ENCODE measurements around the gene CMC2.

CMC2 gene

DNA sequence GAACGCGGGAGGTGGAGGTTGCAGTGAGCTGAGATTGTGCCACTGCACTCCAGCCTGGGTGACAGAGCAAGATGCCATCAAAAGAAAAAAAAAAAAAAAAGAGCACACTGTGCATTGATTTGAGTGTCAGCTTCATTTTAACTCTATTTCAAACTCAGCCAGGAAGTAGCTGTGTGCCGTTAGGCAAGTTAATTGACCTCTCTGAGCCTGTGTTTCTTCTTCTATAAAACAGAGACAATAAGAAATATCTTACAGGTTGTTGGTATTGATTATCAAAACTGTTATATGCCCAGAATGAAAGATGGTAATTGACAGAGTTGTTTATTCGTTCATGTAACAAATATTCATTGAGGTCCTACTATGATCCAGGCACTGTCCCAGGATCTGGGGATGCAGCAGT, 83.3 kb downstream of the CMC2 start:
- DNase-seq (ENCODE audit: low read depth): no peak
- H3K4me3 ChIP-seq (ENCODE audit: low read length): no peak overlapping the region
- TF ChIP-seq, protein P1, sequence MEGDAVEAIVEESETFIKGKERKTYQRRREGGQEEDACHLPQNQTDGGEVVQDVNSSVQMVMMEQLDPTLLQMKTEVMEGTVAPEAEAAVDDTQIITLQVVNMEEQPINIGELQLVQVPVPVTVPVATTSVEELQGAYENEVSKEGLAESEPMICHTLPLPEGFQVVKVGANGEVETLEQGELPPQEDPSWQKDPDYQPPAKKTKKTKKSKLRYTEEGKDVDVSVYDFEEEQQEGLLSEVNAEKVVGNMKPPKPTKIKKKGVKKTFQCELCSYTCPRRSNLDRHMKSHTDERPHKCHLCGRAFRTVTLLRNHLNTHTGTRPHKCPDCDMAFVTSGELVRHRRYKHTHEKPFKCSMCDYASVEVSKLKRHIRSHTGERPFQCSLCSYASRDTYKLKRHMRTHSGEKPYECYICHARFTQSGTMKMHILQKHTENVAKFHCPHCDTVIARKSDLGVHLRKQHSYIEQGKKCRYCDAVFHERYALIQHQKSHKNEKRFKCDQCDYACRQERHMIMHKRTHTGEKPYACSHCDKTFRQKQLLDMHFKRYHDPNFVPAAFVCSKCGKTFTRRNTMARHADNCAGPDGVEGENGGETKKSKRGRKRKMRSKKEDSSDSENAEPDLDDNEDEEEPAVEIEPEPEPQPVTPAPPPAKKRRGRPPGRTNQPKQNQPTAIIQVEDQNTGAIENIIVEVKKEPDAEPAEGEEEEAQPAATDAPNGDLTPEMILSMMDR (IDR thresholded peaks at IDR 0.05; ENCODE audit: insufficient read depth, low read depth, low read length, missing control alignments): no peak
